Fibroblast of lung (primary cell): ENCODE measurements around the gene TOP3A.

ENCODE experiments used
- CTCF ChIP-seq, 2 donors: IDR thresholded peaks in 1 of 2; conservative IDR thresholded peaks in 1 of 2; 1 replicate in 1 of 2; 2 replicates in 1 of 2; pipeline ENCODE4 v1.5.1; 2011 to 2012; ENCODE audit warnings: low read length in 2 of 2, control low read depth in 1 of 2, inconsistent platforms in 1 of 2, low read depth in 1 of 2, mild to moderate bottlenecking in 1 of 2
- EZH2 ChIP-seq: IDR thresholded peaks from 2 replicates; pipeline ENCODE4 v1.5.1; 2012; ENCODE audit warnings: low read length, control low read depth, mild to moderate bottlenecking; ENCODE audit errors: missing control alignments

GRCh38 chr17:18318771-18319450 is 4.1 kb upstream of the TOP3A start:
- TF ChIP-seq CTCF (conservative IDR thresholded peaks at IDR 0.05 in 1 of 2, IDR thresholded peaks at IDR 0.05 in 1 of 2; ENCODE audit: low read depth in 1 of 2, low read length in 2 of 2) = no peak
- TF ChIP-seq EZH2 = no peak
